ENCODE measurements around the gene SZRD1.

DNA sequence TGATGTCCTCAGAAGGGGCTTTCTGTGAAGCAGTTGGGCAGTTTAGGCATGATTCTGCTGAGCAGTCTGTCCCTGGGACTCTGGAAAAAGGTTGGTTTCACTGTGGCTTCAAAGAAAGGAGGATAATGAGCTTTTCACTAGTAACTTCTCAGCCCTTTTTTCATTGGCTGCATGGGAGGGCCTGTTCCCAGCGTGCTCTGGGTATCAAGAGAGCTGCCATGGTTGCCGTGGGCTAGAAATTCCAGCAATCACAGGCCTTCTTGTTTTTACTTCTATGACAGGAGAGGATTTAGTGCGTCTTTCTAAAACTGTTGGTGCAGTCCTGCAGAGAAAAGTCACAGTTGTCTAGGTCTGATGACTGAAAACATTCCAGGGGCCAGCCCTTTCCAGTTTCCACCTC lies 7.2 kb downstream of the SZRD1 start:
- TF ChIP-seq, protein P1, sequence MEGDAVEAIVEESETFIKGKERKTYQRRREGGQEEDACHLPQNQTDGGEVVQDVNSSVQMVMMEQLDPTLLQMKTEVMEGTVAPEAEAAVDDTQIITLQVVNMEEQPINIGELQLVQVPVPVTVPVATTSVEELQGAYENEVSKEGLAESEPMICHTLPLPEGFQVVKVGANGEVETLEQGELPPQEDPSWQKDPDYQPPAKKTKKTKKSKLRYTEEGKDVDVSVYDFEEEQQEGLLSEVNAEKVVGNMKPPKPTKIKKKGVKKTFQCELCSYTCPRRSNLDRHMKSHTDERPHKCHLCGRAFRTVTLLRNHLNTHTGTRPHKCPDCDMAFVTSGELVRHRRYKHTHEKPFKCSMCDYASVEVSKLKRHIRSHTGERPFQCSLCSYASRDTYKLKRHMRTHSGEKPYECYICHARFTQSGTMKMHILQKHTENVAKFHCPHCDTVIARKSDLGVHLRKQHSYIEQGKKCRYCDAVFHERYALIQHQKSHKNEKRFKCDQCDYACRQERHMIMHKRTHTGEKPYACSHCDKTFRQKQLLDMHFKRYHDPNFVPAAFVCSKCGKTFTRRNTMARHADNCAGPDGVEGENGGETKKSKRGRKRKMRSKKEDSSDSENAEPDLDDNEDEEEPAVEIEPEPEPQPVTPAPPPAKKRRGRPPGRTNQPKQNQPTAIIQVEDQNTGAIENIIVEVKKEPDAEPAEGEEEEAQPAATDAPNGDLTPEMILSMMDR (IDR thresholded peaks at IDR 0.05): no peak
- TF ChIP-seq POLR2A (IDR thresholded peaks at IDR 0.05): no peak
